A549 (cell line): ENCODE results near the gene FBRSL1.

ENCODE experiments used
- CEBPB ChIP-seq, 2 experiments: fragments of >200 bp in 1 of 2; sonication (Bioruptor Twin) in 1 of 2; formaldehyde crosslinking in 1 of 2; IDR thresholded peaks; 2 replicates each; pipeline ENCODE4 v1.6.1; 2012 to 2016
- HDAC2 ChIP-seq: fragments of 200-600 bp; sonication (generic); IDR thresholded peaks from 2 replicates; pipeline ENCODE4 v1.6.1; 2016
- MAZ ChIP-seq: fragments of 150-350 bp; IDR thresholded peaks from 2 replicates; pipeline ENCODE4 v1.6.1; 2014; ENCODE audit warnings: antibody characterized with exemption, low read depth, low read length, borderline replicate concordance
- NR3C1 ChIP-seq: fragments of >200 bp; sonication (Bioruptor Twin); formaldehyde crosslinking; IDR thresholded peaks from 3 replicates; pipeline ENCODE4 v1.6.1; 2017
- POLR2A ChIP-seq: IDR thresholded peaks from 2 replicates; pipeline ENCODE4 v1.6.1; 2012; ENCODE audit warnings: mild to moderate bottlenecking, low read length
- RCOR1 ChIP-seq: fragments of 150-350 bp; IDR thresholded peaks from 2 replicates; pipeline ENCODE4 v1.6.1; 2014; ENCODE audit warnings: antibody characterized with exemption, low read length, low read depth
- SMC3 ChIP-seq: fragments of >200 bp; sonication (Bioruptor Twin); formaldehyde crosslinking; IDR thresholded peaks from 3 replicates; pipeline ENCODE4 v1.6.1; 2018; ENCODE audit warnings: inconsistent platforms

DNA sequence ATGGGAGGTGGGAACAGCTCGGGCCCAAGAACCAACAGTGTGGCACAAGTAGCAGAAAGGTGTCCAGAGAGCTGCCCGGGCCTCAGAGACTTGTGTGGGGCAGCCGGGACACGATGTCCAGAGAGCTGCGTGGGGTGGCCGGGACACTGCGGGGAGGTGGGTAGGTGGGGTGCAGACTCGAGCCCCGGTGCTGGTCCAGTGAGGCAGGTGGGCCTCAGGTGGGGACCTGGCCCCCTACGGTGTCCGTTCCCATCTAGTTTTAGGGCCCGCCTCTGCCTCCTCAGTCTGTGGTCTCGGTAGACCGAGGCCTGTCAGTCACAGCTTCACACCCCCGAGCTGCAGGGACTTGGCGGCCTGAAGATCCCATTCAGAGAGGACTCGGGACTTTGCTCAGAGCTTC, 6.3 kb upstream of the FBRSL1 start:
- no peak for TF ChIP-seq POLR2A
- no peak for TF ChIP-seq SMC3
- no peak for TF ChIP-seq MAZ
- TF ChIP-seq CEBPB (IDR thresholded peaks at IDR 0.05): no peak
- TF ChIP-seq NR3C1: no peak
- no peak for TF ChIP-seq RCOR1
- TF ChIP-seq HDAC2: no peak
